GM12891 (cell line): Measurements from ENCODE around the gene CNIH3.

Source experiments
- POLR2A ChIP-seq: IDR thresholded peaks from 2 replicates; pipeline ENCODE4 v1.6.1; 2011; ENCODE audit warnings: low read depth, low read length, control low read depth
- POLR2AphosphoS5 ChIP-seq: IDR thresholded peaks from 2 replicates; pipeline ENCODE4 v1.6.1; 2011; ENCODE audit warnings: low read depth, low read length, control low read depth
- SPI1 ChIP-seq: IDR thresholded peaks from 2 replicates; pipeline ENCODE4 v1.6.1; 2011; ENCODE audit warnings: low read depth, low read length, control low read depth

DNA sequence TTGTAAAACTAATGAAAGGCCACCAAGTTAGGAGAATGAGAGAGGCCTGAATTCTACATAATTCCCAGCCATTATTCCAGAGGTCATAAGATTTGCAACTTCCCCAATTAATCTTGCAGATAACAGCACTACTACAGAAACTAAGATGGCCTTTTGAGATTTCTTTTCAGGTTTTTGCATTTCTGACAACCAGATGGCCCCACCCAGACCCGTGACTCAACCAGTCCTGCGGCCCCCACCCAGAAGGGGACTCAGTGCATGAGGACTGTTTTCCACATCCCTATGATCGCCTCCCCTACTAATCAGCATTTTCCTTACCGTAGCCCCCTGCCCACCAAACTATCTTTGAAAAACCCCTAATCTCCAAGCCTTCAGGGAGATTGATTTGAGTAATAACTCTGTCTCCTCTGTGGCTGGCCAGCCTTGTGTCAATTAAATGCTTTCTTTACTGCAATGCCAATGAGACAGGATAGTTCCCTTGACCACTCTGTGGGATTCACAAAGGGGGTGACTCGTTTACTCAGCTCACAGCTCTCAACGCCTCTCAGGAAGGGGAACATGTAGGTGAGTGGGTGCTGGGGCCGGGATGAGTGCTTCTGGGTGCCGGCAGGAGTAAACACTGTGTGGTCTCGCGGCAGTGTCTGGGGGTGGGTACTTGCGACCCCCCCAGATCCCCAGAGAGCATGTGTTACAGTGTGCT lies 10.5 kb upstream of the CNIH3 start:
- TF ChIP-seq POLR2AphosphoS5 = no peak
- TF ChIP-seq SPI1 = no peak
- TF ChIP-seq POLR2A = no peak
